Choroid plexus epithelial cell (primary cell): Measurements from ENCODE around the gene ABCC4.

Experiments
- DNase-seq: peaks from one replicate; pipeline ENCODE4 v3.0.0-alpha.2; 2010; ENCODE audit warnings: low read depth
- H3K4me3 ChIP-seq: 2 replicates; pipeline ENCODE4 v1.5.1; 2011; ENCODE audit warnings: low read depth, mild to moderate bottlenecking, control low read depth, low read length, moderate library complexity
- CTCF ChIP-seq: conservative IDR thresholded peaks from 2 replicates; pipeline ENCODE4 v1.5.1; 2011; ENCODE audit warnings: low read depth, mild to moderate bottlenecking, control low read depth, inconsistent platforms, low read length, moderate library complexity

The ABCC4 gene

GRCh38 chr13:95005300-95005699 lies 296.0 kb downstream of the ABCC4 start:
- DNase-seq: no peak
- TF ChIP-seq CTCF: no peak
- H3K4me3 ChIP-seq: no peak overlapping the region

- TF ChIP-seq CTCF: no peak
- H3K4me3 ChIP-seq: peak overlapping the region; percentile 50
- DNase-seq: peak; percentile 22
Measured at GRCh38 chr13:95003019-95003813, 298.0 kb downstream of the ABCC4 start.

- peak; percentile 8 for TF ChIP-seq CTCF
- DNase-seq: no peak
- H3K4me3 ChIP-seq: no peak overlapping the region
Measured at GRCh38 chr13:95002126-95002525, 299.1 kb downstream of the ABCC4 start.

GRCh38 chr13:94999871-95000270 lies 301.4 kb downstream of the ABCC4 start:
- TF ChIP-seq CTCF: no peak
- H3K4me3 ChIP-seq: no peak overlapping the region
- DNase-seq: no peak

GRCh38 chr13:94997126-94997525 lies 304.1 kb downstream of the ABCC4 start:
- no peak for DNase-seq
- no peak for TF ChIP-seq CTCF
- H3K4me3 ChIP-seq: no peak overlapping the region

- no peak overlapping the region for H3K4me3 ChIP-seq
- no peak for DNase-seq
- TF ChIP-seq CTCF: no peak
Measured at GRCh38 chr13:94996445-94996844, 304.8 kb downstream of the ABCC4 start.

GRCh38 chr13:94994506-94994905 lies 306.7 kb downstream of the ABCC4 start:
- TF ChIP-seq CTCF: no peak
- no peak for DNase-seq
- no peak overlapping the region for H3K4me3 ChIP-seq
